HG03571 (cell line): ENCODE data around the gene PRR5.

Source experiments
- ATAC-seq: cut with Tn5 transposase; IDR thresholded peaks from one replicate; pipeline ENCODE4 v1.9.1; 2021; ENCODE audit not compliant: unreplicated experiment

The PRR5 gene

GRCh38 chr22:44752285-44753188 lies 50.5 kb downstream of the PRR5 start, which contains the start of gene ARHGAP8:
Gene ARHGAP8, plus strand, starts transcription at chr22:44752575. Its CDS starts 33,953 bp downstream, at chr22:44786528.
- ATAC-seq, result no peak

- ATAC-seq, result no peak
Measured at GRCh38 chr22:44753189-44754042, 51.4 kb downstream of the PRR5 start.

DNA sequence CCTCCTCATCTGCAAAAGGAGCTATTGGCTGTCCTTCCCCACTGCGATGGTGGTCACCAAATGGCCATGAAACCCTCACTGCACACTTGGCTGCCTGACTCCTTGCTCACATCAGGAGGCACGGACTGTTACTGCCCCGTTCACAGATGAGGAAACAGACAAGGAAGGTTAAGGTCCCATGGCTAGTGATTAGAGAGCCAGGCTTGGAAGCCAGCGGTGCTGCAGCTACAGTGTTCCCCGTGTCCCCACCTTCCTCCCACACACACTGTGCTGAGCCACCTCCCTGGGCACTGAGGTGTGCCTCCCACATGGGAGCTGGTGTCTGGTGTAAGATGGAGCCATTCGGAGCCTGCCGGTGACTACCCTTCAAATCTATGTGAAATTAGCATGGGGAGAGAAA lies 53.0 kb downstream of the PRR5 start:
- no peak for ATAC-seq

DNA sequence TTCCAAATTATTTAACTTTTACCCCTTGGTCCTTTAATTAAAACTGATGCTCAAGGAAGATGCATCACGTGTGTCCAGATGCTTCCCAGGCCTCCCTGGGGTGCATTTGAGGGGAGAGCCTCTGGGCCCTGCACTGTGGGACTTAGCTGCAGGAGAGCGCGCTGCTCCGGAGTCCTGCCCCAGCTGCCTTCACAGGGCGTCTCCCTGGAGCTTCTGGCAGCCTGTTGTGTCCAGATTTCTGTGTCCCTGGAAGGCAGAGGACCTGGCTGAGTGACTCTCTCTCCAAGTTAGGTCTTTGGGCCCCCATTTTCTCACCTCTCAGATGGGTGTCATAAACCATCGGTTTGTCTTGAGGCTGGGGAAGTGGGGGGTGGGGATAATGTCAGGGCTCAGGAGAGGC lies 53.4 kb downstream of the PRR5 start:
- no peak for ATAC-seq

DNA sequence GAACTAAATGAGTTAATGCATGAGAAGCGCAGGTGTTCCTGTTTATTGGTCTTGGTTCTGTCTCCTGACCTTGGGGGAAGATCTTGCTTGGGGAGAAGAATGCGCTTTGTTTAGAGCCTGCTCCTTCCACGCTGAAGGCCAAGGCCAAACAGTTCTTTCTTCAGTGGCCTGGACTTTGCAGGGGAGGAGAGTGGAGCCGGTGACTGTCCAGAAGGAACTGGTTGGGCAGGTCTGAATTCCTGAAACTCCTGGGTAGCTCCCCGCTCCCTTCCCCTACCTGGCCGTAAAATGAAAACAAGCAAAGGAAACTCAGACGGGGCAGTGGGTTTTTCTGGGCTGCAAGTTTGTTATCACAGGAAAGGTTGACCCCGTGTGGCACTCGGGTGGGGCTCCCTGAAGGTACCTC lies 54.0 kb downstream of the PRR5 start:
- ATAC-seq, result no peak

GRCh38 chr22:44758344-44758973 lies 56.5 kb downstream of the PRR5 start:
- no peak for ATAC-seq

DNA sequence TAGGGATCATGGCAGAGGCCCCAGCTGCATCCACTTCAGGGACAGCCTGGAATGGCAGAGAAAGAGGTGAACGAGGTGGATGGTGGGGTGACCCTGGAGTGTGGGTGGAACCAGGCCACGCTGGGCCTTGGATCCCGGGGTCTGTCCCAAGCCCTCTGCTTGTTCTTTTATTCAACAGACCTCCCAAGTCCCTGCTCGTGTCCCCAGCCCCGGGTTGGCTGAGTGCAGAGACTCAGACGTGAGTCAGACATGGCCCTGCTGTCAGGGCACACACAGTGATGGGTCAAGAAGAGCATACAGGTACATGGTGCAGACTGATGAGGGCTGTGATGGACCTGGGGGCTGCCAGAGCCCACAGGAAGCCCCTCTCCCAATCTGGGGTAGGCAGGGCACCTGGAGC lies 57.0 kb downstream of the PRR5 start:
- ATAC-seq, result no peak

DNA sequence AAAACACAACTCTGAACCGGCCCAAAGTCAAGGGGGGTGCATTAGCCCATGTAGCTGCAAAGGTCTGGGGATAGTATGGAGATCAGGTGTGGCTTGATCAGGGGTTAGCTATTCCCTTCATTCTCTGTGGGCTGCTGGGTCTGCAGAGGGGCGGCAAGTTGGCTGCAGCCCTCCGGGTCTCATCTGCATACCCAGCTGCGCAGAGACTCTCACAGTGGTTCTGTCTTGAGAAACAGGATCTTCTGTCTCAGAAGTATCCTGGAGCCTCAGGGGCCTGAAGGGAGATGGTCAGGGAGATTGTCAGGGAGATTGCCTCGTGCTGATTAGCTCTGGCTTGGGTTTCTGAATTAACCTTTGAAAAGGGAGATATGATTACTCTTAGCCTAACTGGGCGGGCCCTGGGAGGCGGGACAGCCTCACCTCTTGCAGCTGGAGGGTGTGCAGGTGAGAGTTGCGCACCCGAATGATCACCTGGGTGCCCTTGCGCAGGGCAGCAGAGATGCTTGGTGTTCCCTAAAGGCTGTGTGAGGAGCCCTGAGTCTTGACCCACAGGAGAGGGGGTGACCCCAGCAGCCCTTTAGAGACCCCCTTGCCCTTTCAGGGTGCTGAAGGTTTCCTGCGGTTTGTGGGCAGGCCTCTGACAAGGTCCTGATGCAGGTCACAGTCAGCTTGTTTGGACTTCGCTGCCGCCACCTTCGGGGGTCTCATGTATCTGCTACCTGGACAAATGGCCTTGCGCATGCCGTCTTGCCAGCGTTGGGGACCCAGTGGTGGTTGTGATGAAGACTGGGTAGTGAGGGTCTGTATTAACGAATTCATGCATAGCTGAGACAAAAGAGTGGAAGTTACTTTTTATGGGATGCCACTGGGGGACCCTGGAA lies 57.7 kb downstream of the PRR5 start:
- ATAC-seq, result no peak

DNA sequence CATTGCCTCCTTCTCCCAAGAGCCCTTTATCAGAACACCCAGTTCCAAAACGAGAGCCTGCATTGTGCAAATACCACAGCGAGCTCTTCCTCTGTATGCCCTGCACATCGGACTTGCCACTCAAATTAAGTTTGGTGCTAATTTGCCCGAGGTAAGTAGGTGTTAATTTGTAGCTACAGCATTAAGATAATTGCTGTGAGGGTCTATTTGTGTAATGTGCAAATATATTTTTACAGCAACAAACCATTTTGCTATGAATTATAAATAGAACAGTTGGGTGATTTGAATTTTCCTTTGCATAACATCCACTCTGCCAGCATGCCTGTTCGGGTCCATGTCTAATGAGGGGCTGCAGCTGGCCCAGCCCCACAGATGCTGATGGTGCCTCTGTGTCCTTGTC lies 58.5 kb downstream of the PRR5 start:
- ATAC-seq, result no peak

DNA sequence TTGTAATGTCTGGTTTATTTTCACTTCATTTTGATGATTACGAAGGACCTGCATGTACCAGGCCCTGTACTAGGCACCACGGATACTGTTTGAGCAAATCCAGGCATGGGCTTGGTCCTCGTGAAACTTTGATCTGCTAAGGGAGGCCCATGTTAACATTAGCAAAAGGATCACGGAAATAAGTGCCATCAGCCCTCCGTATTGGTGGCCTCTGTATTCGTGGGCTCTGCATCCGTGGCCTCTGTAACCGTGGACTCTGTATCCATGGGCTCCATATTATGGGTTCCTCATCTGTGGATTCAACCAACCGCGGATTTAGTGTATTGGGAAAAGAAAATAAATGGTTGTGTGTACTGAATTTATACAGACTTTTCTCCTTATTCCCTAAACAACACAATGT lies 59.0 kb downstream of the PRR5 start:
- ATAC-seq, result no peak

DNA sequence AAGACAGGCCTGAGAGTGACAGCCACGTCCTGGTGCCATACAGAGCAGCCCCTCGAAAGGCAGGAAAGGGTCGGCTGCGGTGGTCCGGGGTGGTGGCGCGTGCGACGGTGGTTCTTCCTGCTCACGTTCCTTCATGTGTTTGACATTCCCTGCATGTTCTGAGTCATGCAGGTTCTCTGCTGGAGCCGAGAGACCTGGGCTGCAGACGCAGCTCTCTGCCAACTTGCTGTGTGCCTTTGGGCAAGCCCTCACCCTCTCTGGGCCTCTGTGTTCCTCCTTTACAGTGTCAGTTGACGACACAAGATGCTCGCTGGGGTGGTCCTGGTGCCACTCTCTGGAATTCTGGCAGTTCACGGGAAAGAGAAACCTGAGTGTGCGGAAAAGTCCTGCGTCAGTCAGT lies 62.4 kb downstream of the PRR5 start:
- no peak for ATAC-seq

- ATAC-seq, result no peak
Measured at GRCh38 chr22:44764974-44765373, 63.0 kb downstream of the PRR5 start.

GRCh38 chr22:44765571-44766285 lies 63.7 kb downstream of the PRR5 start:
- no peak for ATAC-seq

DNA sequence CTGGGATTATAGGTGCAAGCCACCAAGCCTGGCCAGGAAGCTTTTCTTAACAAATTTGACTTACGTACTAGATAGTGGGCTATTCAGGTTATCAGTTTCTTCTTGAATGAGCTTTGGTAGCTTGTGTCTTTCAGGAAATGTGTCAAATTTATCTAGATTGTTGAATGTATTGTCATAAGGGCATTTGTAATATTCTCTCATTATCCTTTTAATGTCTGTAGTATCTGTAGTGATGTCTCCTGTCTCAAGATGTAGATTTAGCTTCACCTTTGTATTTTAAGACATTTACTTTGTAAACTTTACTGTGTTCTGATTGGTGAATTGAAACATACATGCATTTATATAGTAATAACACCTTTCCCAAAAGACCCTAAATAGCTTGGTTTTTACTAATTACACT lies 71.1 kb downstream of the PRR5 start:
- ATAC-seq, result no peak

DNA sequence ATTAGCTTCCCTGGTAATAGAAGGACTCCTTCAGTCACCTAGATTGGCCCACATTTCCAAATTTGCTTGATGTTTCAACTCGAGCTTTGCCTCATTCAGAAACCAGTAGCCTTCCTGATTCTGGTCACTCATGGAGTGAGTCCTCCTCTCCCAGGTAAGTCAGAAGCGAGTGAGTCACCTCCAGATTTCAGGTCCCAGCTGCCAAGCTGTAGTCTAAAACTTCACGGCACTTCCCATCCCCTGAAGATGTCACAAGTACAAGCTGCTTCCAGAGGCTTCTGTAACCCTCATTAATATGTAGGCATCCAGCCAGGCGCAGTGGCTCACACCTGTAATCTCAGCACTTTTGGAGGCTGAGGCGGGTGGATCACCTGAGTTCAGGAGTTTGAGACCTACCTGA lies 73.9 kb downstream of the PRR5 start:
- no peak for ATAC-seq

GRCh38 chr22:44776605-44777363 lies 74.8 kb downstream of the PRR5 start:
- ATAC-seq, result no peak

- ATAC-seq, result no peak
Measured at GRCh38 chr22:44777364-44777755, 75.4 kb downstream of the PRR5 start.

GRCh38 chr22:44780876-44781449 lies 79.0 kb downstream of the PRR5 start:
- no peak for ATAC-seq
